Tracheal epithelial cell (primary cell): ENCODE data around the gene FIS1. TPM values are rescaled to one million over a fixed set of nuclear protein-coding genes. Genes with fewer than 3 reads are reported as not detected.

Experiments used
- total RNA-seq: library from RNA; depleted of rRNA; stranded (reverse); fragments of >200 nt; gene quantifications from 2 replicates; pipeline ENCODE4 v1.2.1, GENCODE V29; 2014

FIS1 gene
- 174 and 207 TPM in 2 replicates for total RNA-seq

GRCh38 chr7:101244375-101245146 is at the start of gene FIS1:
FIS1 (minus strand) TSS chr7:101245081; CDS start chr7:101245004, 77 bp downstream.

GRCh38 chr7:101237206-101238067 is 7.4 kb downstream of the FIS1 start, which contains the start of gene CLDN15:
CLDN15 (minus strand) TSS chr7:101237802; CDS start chr7:101237581, 221 bp downstream.

GRCh38 chr7:101217388-101218235 is 27.3 kb downstream of the FIS1 start, which contains the start of the genes PLOD3 and ZNHIT1:
PLOD3 (minus strand) TSS chr7:101217581; CDS start chr7:101217274, 307 bp downstream.
ZNHIT1 (plus strand) TSS chr7:101218165; CDS start chr7:101218196, 31 bp downstream.

GRCh38 chr7:101200862-101201599 is 43.9 kb downstream of the FIS1 start, which contains the start of gene MOGAT3:
MOGAT3 (minus strand) TSS chr7:101201036; CDS start chr7:101200854, 182 bp downstream.

Other genes starting within 250 kb of the FIS1 start
- gene MUC17, start 225.0 kb downstream of the FIS1 start, total RNA-seq = not detected in 2 replicates
- 8.2 and 9.6 TPM in 2 replicates for gene TRIM56, start 159.6 kb downstream of the FIS1 start, total RNA-seq
- 126 and 446 TPM in 2 replicates for gene SERPINE1, start 118.0 kb downstream of the FIS1 start, total RNA-seq
- gene AP1S1, start 90.6 kb downstream of the FIS1 start, total RNA-seq = 116 and 212 TPM in 2 replicates
- gene VGF, start 79.5 kb downstream of the FIS1 start, total RNA-seq = 0.24 TPM in 1 of 2 replicates, not detected in the other
- not detected in 2 replicates for gene NAT16, start 64.8 kb downstream of the FIS1 start, total RNA-seq
- not detected in 2 replicates for gene MOGAT3, start 44.0 kb downstream of the FIS1 start, total RNA-seq
- 24.7 and 37.4 TPM in 2 replicates for gene PLOD3, start 27.5 kb downstream of the FIS1 start, total RNA-seq
- 91.8 and 104 TPM in 2 replicates for gene ZNHIT1, start 26.9 kb downstream of the FIS1 start, total RNA-seq
- 1.4 and 1.7 TPM in 2 replicates for gene CLDN15, start 7.3 kb downstream of the FIS1 start, total RNA-seq
- gene IFT22, start 76.7 kb upstream of the FIS1 start, total RNA-seq = 9.6 and 10.2 TPM in 2 replicates
- not detected in 2 replicates for gene COL26A1, start 117.8 kb upstream of the FIS1 start, total RNA-seq